Measurements from ENCODE around the gene MYT1.

DNA sequence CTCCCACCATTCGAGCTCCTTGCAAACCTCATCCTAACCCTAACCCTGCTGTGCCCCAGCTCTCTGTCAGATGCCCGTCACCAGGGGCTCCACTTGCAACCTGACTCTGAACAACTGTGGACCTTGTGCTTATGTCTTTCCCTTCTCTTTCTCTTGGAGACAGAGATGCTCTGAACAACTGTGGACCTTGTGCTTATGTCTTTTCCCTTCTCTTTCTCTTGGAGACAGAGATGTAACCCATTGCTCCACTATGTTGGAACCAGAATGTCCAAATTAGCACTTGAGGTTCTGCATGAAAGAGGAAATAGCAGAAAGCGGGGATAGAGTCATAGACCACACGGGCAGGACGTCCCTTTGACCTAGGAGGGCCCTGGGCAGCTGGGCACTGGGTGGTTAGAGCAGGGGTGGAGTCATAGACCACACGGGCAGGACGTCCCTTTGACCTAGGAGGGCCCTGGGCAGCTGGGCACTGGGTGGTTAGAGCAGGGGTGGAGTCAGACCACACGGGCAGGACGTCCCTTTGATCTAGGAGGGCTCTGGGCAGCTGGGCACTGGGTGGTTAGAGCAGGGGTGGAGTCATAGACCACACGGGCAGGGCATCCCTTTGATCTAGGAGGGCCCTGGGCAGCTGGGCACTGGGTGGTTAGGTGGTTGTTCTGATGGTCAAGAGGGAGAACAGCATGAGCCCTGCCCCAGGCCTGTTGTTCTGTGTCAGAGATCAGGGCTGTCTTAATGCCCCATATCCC lies 113.5 kb downstream of the MYT1 start:
- TF ChIP-seq CTCF (IDR thresholded peaks at IDR 0.05) (no peak), FOXJ3 (CRISPR knock-in tag; IDR thresholded peaks at IDR 0.05; ENCODE audit: borderline replicate concordance) (no peak), KAT7 (CRISPR knock-in tag; IDR thresholded peaks at IDR 0.05; ENCODE audit: borderline replicate concordance) (no peak), MAX (CRISPR knock-in tag; IDR thresholded peaks at IDR 0.05) (no peak), NR2C2 (CRISPR knock-in tag; IDR thresholded peaks at IDR 0.05) (no peak), ZBTB43 (CRISPR knock-in tag; IDR thresholded peaks at IDR 0.05) (no peak), TEAD1 (CRISPR knock-in tag; IDR thresholded peaks at IDR 0.05) (no peak), JUN (CRISPR knock-in tag; IDR thresholded peaks at IDR 0.05) (no peak), SOX15 (CRISPR knock-in tag; IDR thresholded peaks at IDR 0.05) (no peak), ZNF281 (CRISPR knock-in tag; IDR thresholded peaks at IDR 0.05) (no peak), RELA (CRISPR knock-in tag; IDR thresholded peaks at IDR 0.05; ENCODE audit: borderline replicate concordance) (no peak)
- TF ChIP-seq, protein P1, sequence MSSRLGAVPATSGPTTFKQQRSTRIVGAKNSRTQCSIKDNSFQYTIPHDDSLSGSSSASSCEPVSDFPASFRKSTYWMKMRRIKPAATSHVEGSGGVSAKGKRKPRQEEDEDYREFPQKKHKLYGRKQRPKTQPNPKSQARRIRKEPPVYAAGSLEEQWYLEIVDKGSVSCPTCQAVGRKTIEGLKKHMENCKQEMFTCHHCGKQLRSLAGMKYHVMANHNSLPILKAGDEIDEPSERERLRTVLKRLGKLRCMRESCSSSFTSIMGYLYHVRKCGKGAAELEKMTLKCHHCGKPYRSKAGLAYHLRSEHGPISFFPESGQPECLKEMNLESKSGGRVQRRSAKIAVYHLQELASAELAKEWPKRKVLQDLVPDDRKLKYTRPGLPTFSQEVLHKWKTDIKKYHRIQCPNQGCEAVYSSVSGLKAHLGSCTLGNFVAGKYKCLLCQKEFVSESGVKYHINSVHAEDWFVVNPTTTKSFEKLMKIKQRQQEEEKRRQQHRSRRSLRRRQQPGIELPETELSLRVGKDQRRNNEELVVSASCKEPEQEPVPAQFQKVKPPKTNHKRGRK (CRISPR knock-in tag; IDR thresholded peaks at IDR 0.05; ENCODE audit: borderline replicate concordance): no peak
- TF ChIP-seq, protein P2, sequence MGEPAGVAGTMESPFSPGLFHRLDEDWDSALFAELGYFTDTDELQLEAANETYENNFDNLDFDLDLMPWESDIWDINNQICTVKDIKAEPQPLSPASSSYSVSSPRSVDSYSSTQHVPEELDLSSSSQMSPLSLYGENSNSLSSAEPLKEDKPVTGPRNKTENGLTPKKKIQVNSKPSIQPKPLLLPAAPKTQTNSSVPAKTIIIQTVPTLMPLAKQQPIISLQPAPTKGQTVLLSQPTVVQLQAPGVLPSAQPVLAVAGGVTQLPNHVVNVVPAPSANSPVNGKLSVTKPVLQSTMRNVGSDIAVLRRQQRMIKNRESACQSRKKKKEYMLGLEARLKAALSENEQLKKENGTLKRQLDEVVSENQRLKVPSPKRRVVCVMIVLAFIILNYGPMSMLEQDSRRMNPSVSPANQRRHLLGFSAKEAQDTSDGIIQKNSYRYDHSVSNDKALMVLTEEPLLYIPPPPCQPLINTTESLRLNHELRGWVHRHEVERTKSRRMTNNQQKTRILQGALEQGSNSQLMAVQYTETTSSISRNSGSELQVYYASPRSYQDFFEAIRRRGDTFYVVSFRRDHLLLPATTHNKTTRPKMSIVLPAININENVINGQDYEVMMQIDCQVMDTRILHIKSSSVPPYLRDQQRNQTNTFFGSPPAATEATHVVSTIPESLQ (CRISPR knock-in tag; IDR thresholded peaks at IDR 0.05): no peak
- TF ChIP-seq, protein P3, sequence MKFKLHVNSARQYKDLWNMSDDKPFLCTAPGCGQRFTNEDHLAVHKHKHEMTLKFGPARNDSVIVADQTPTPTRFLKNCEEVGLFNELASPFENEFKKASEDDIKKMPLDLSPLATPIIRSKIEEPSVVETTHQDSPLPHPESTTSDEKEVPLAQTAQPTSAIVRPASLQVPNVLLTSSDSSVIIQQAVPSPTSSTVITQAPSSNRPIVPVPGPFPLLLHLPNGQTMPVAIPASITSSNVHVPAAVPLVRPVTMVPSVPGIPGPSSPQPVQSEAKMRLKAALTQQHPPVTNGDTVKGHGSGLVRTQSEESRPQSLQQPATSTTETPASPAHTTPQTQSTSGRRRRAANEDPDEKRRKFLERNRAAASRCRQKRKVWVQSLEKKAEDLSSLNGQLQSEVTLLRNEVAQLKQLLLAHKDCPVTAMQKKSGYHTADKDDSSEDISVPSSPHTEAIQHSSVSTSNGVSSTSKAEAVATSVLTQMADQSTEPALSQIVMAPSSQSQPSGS (CRISPR knock-in tag; IDR thresholded peaks at IDR 0.05; ENCODE audit: borderline replicate concordance, low read depth): no peak
